Sigmoid colon (tissue), 4 donors: Measurements from ENCODE around the gene SPRYD4.
"Not testable (repeated sequence)": the region's sequence is repeated elsewhere in the genome, so short reads cannot be mapped to it uniquely, and the experiment has no call there.

Source experiments
- POLR2A ChIP-seq, 2 donors: fragments of 450-650 bp; IDR thresholded peaks; one replicate each; pipeline ENCODE4 v1.6.1; 2016; ENCODE audit warnings: antibody characterized with exemption in 2 of 2, mild to moderate bottlenecking in 2 of 2, moderate library complexity in 2 of 2
- POLR2AphosphoS5 ChIP-seq, 4 donors: sonication (generic); formaldehyde crosslinking; IDR thresholded peaks; one replicate each; pipeline ENCODE4 v1.6.1; 2017; ENCODE audit warnings: antibody characterized with exemption in 4 of 4
- TF ChIP-seq, protein P1 (sequence below), 4 experiments: fragments of 450-650 bp in 3 of 4; fragments of 200-600 bp in 1 of 4; IDR thresholded peaks; one replicate each; pipeline ENCODE4 v1.5.1; 2016 to 2019; ENCODE audit warnings: antibody characterized with exemption in 4 of 4, mild to moderate bottlenecking in 3 of 4, moderate library complexity in 2 of 4

DNA sequence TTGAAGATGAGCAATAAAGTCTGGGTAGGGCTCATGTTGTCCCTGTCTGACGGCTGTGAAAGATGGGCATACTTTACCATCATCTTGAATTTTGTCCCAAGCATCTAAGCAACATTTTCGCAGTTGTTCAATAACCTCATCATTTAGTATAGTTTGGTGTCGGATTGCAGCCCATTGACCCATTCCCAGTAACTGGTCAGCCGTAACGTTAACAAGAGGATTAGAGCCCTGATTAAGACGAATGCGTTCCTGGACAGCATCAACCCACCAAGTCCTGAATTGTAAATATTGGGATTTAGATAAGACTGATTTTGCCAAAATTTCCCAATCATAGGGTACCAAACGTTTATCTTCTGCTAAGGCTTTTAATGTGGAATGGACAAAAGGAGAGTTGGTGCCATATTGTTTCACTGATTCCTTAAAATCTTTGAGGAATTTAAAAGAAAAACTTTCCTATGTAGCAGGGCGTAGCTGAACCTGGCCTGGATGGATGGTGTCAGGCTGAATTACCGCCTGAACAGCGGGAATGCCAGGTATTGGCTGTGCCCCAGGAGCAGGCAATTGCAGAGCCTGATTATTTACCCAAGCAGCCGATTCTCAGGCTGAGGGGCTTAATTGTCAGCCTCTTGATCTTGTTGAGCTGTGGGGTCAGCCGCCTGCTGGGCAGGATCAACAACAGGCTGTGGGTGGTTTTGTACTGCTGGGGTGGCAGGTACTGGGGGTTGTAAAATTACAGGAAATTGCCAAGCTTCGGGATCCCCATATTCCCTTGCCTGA lies 29.9 kb downstream of the SPRYD4 start:
- TF ChIP-seq, protein P1, sequence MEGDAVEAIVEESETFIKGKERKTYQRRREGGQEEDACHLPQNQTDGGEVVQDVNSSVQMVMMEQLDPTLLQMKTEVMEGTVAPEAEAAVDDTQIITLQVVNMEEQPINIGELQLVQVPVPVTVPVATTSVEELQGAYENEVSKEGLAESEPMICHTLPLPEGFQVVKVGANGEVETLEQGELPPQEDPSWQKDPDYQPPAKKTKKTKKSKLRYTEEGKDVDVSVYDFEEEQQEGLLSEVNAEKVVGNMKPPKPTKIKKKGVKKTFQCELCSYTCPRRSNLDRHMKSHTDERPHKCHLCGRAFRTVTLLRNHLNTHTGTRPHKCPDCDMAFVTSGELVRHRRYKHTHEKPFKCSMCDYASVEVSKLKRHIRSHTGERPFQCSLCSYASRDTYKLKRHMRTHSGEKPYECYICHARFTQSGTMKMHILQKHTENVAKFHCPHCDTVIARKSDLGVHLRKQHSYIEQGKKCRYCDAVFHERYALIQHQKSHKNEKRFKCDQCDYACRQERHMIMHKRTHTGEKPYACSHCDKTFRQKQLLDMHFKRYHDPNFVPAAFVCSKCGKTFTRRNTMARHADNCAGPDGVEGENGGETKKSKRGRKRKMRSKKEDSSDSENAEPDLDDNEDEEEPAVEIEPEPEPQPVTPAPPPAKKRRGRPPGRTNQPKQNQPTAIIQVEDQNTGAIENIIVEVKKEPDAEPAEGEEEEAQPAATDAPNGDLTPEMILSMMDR (IDR thresholded peaks at IDR 0.05), result not testable (repeated sequence)
- not testable (repeated sequence) for TF ChIP-seq POLR2A, POLR2AphosphoS5 (IDR thresholded peaks at IDR 0.05)
